ENCODE measurements around the gene CIAO3.

The CIAO3 gene

GRCh38 chr16:775236-775796, 34.5 kb upstream of the CIAO3 start:
- no peak for DNase-seq

- no peak for DNase-seq
Observed at GRCh38 chr16:774086-775001, 33.5 kb upstream of the CIAO3 start.

GRCh38 chr16:772959-773358, 32.2 kb upstream of the CIAO3 start:
- no peak for DNase-seq

GRCh38 chr16:770411-770810, 29.6 kb upstream of the CIAO3 start:
- no peak for DNase-seq

GRCh38 chr16:769934-770333, 29.1 kb upstream of the CIAO3 start:
- no peak for DNase-seq

- no peak for DNase-seq
Observed at GRCh38 chr16:769184-769784, 28.5 kb upstream of the CIAO3 start.

GRCh38 chr16:768428-768827, 27.6 kb upstream of the CIAO3 start:
- no peak for DNase-seq

GRCh38 chr16:767743-768235, 27.0 kb upstream of the CIAO3 start:
- DNase-seq = no peak

GRCh38 chr16:766820-767640, 26.2 kb upstream of the CIAO3 start:
- DNase-seq = no peak

GRCh38 chr16:766008-766819, 25.4 kb upstream of the CIAO3 start:
- no peak for DNase-seq

- DNase-seq = no peak
Observed at GRCh38 chr16:765488-765865, 24.7 kb upstream of the CIAO3 start.

GRCh38 chr16:764848-765487, 24.2 kb upstream of the CIAO3 start:
- no peak for DNase-seq

- no peak for DNase-seq
Observed at GRCh38 chr16:764184-764750, 23.5 kb upstream of the CIAO3 start.

GRCh38 chr16:763369-764183, 22.8 kb upstream of the CIAO3 start:
- DNase-seq = no peak

GRCh38 chr16:762595-763268, 21.9 kb upstream of the CIAO3 start:
- no peak for DNase-seq

GRCh38 chr16:761625-762513, 21.1 kb upstream of the CIAO3 start:
- DNase-seq = no peak

GRCh38 chr16:760545-761343, 19.9 kb upstream of the CIAO3 start, which contains the start of gene MSLN:
Gene MSLN, plus strand, starts transcription at chr16:760734. Its CDS starts 1,947 bp downstream, at chr16:762681.
- no peak for DNase-seq

- no peak for DNase-seq
Observed at GRCh38 chr16:760065-760464, 19.3 kb upstream of the CIAO3 start.
